OCI-LY3 (cell line): ENCODE measurements around the gene CCNB1.
"Not testable (repeated sequence)": the region's sequence is repeated elsewhere in the genome, so short reads cannot be mapped to it uniquely, and the experiment has no call there.

ENCODE experiments used
- H2AFZ ChIP-seq: fragments of 200-600, 300-600 bp; shearing (Covaris generic); 2 replicates; pipeline ENCODE4 v1.6.0; 2014; ENCODE audit warnings: antibody characterized with exemption, low read depth, low read length
- H3K27ac ChIP-seq: fragments of 200-600, 300-600 bp; sonication (generic); 2 replicates; pipeline ENCODE4 v1.5.1; 2014; ENCODE audit warnings: mild to moderate bottlenecking, low read length, moderate library complexity, mixed read lengths
- H3K27me3 ChIP-seq: fragments of 200-600, 300-600 bp; sonication (generic); 2 replicates; pipeline ENCODE4 v1.6.1; 2014; ENCODE audit warnings: low read depth, low read length, mixed read lengths
- H3K36me3 ChIP-seq: fragments of 200-600, 300-600 bp; sonication (generic); replicated peaks from 2 replicates; pipeline ENCODE3; 2014; ENCODE audit warnings: low read depth, low read length, mixed read lengths
- H3K4me1 ChIP-seq: fragments of 300-600, 200-600 bp; sonication (generic); 2 replicates; pipeline ENCODE4 v1.6.1; 2014; ENCODE audit warnings: low read length, mixed read lengths
- H3K4me2 ChIP-seq: fragments of 200-600, 300-600 bp; sonication (generic); 2 replicates; pipeline ENCODE4 v1.6.1; 2014; ENCODE audit warnings: low read length, mixed read lengths
- H3K4me3 ChIP-seq: fragments of 300-600, 200-600 bp; sonication (generic); 2 replicates; pipeline ENCODE4 v1.5.1; 2014; ENCODE audit warnings: antibody characterized with exemption, mild to moderate bottlenecking, low read length, moderate library complexity
- H3K79me2 ChIP-seq: fragments of 300-600, 200-600 bp; shearing (Covaris generic); 2 replicates; pipeline ENCODE4 v1.6.1; 2014; ENCODE audit warnings: mild to moderate bottlenecking, low read length, mixed read lengths
- H3K9ac ChIP-seq: fragments of 300-600, 200-600 bp; shearing (Covaris generic); 2 replicates; pipeline ENCODE4 v1.6.0; 2014; ENCODE audit warnings: mild to moderate bottlenecking, low read length, moderate library complexity
- H3K9me3 ChIP-seq: fragments of 200-600, 300-600 bp; shearing (Covaris generic); 2 replicates; pipeline ENCODE4 v1.6.1; 2014; ENCODE audit warnings: low read length, mixed read lengths; ENCODE audit not compliant: insufficient read depth
- H4K20me1 ChIP-seq: fragments of 200-600, 300-600 bp; sonication (generic); 2 replicates; pipeline ENCODE4 v1.6.1; 2016; ENCODE audit warnings: low read length, mixed read lengths; ENCODE audit not compliant: insufficient read depth
- CTCF ChIP-seq: fragments of 200-600, 300-600 bp; sonication (generic); IDR thresholded peaks from 2 replicates; pipeline ENCODE4 v1.5.1; 2014; ENCODE audit warnings: antibody characterized with exemption, low read length, low read depth
- EZH2phosphoT487 ChIP-seq: fragments of 200-600 bp; shearing (Covaris generic); IDR thresholded peaks from 2 replicates; pipeline ENCODE4 v1.6.1; 2018; ENCODE audit warnings: antibody characterized with exemption, mixed run types, low read depth

Gene CCNB1

GRCh38 chr5:69167929-69168328 lies 979 bp downstream of the CCNB1 start:
- Histone ChIP-seq H3K4me3 (peak overlapping the region; percentile 99), H2AFZ (no peak overlapping the region), H3K27me3 (no peaks in the 10 kb centered on the region), H3K79me2 (peaks cover 36% of the 10 kb centered on the region), H3K9ac (peak overlapping the region; percentile 98), H3K9me3 (no peaks in the 10 kb centered on the region), H3K4me1 (peaks cover 14% of the 10 kb centered on the region), H3K4me2 (peak overlapping the region; percentile 92), H4K20me1 (no peaks in the 10 kb centered on the region), H3K27ac (peak overlapping the region; percentile 82), H3K36me3 (peaks cover 30% of the 10 kb centered on the region)
- TF ChIP-seq EZH2phosphoT487 (no peak), CTCF (no peak)

- no peak for TF ChIP-seq CTCF
- no peak for TF ChIP-seq EZH2phosphoT487
- Histone ChIP-seq H3K9me3 (no peaks in the 10 kb centered on the region), H3K79me2 (peaks cover 36% of the 10 kb centered on the region), H2AFZ (no peak overlapping the region), H3K27ac (no peak overlapping the region), H3K4me2 (no peak overlapping the region), H3K27me3 (no peaks in the 10 kb centered on the region), H3K4me1 (peaks cover 14% of the 10 kb centered on the region), H3K36me3 (peaks cover 48% of the 10 kb centered on the region), H3K9ac (no peak overlapping the region), H4K20me1 (no peaks in the 10 kb centered on the region), H3K4me3 (no peak overlapping the region)
These were observed 3.5 kb downstream of the CCNB1 start for GRCh38 chr5:69170495-69170894.

GRCh38 chr5:69170969-69171368 lies 4.0 kb downstream of the CCNB1 start:
- Histone ChIP-seq H4K20me1 (no peaks in the 10 kb centered on the region), H3K9ac (no peak overlapping the region), H3K27ac (no peak overlapping the region), H3K27me3 (no peaks in the 10 kb centered on the region), H3K4me3 (no peak overlapping the region), H3K79me2 (peaks cover 36% of the 10 kb centered on the region), H3K36me3 (peaks cover 49% of the 10 kb centered on the region), H2AFZ (no peak overlapping the region), H3K4me1 (peaks cover 13% of the 10 kb centered on the region), H3K9me3 (no peaks in the 10 kb centered on the region), H3K4me2 (no peak overlapping the region)
- TF ChIP-seq CTCF (no peak), EZH2phosphoT487 (no peak)

GRCh38 chr5:69181659-69182293 lies 14.8 kb downstream of the CCNB1 start:
- not testable (repeated sequence) for H3K4me2 ChIP-seq, H3K27me3 ChIP-seq, H3K9me3 ChIP-seq, H3K27ac ChIP-seq, H3K79me2 ChIP-seq, H2AFZ ChIP-seq, H3K4me3 ChIP-seq, H3K9ac ChIP-seq, H4K20me1 ChIP-seq, H3K4me1 ChIP-seq
- peaks cover 11% of the 10 kb centered on the region for H3K36me3 ChIP-seq
